GM21423 (cell line): ENCODE measurements around the gene KCNK5.

Experiments used
- ATAC-seq: cut with Tn5 transposase; IDR thresholded peaks from one replicate; pipeline ENCODE4 v1.9.1; 2021; ENCODE audit warnings: mild to moderate bottlenecking, moderate library complexity; ENCODE audit not compliant: unreplicated experiment

Gene KCNK5

DNA sequence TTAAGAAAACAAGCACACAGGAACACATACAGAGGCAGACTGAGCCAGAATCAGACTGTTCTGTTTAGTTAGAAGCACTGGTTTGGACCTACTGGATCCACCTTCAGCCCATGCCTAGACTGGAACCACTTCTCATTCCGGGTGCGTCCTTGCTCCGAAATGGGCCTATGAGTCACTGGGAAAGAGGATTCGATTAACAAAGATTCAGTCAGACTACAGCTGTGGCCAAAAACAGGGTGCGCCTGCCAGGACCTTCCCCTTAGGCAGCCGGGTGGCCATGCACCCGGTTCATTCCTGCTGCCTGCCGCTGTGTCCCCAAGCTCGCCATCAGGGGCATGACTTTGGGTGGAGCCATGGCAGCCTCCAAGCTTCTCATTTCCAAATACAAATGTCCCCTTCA, 14.5 kb upstream of the KCNK5 start:
- ATAC-seq: no peak

DNA sequence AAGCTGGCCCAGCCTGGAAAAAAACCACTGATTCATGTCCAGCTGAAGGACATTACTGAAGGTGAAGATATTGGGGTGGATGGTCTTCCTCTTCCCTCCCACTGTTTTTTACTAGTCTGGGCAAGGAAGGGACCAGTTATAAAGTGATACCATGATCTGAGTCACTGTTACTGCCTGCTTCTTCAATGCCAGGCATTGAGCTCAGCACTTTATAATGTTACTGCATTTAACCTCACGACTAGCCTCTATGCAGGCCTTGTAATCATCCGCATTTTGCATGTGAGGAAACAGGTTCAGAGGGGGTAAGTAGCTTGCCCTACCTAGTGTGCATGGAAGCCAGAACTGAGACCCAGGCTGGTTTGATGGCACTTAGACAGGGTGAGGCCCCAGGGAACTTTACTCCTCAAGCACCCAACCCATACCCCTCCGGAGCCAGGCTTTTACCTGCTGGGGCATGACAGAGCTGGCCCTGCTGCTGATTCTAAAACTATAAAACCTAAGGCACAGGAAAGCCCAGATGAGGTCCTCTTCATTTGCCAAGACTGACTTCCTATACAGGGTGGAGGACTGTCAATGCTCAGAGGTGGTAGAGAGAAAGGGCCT, 11.0 kb upstream of the KCNK5 start:
- ATAC-seq: no peak

DNA sequence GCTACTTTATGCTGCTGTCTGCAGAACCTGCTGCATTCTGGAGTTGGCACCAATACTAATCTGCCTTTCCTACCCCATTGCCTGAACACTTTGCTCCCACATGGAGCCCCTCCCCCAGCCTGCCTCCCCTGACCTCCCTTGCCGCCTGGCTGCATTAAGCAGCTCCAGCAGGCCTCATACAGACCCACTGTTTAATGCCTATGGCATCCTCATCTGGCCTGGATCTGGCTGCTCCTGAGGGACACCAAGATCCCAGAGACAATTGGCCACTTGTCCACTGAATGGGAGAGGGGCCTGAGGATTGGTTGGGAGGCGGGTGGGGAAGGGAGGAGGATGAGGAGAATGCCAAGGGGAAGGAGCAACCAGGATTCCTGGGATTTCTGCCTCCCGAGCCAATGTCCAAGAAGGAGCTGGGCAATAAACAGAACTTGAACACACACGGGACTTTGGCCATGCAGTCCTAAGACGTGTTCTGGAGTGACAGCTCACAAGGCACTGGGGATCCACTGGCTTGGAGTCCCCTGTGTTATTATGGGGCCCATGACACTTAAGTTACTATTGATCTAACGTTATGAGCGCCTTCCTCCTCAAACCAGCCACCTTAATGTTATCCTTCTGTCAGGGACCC, 10.4 kb upstream of the KCNK5 start:
- no peak for ATAC-seq

DNA sequence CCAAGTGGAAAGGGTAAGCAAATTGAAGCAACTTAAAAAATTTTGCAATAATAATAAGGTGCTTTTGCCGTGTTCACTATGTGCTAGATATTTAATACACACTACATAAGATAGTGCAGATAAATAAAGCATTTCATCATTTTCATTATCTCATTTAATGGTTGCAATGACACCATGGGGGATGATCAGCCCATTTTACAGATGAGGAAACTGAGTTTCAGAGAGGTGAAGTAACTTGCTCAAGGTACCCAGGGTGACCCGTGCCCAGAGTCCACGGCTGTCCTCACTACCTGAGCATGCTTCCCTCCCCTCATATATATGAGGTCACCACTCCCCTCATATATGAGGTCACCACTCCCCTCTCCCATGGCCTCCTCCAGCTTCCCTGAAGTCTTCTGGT, 7.5 kb upstream of the KCNK5 start:
- no peak for ATAC-seq

DNA sequence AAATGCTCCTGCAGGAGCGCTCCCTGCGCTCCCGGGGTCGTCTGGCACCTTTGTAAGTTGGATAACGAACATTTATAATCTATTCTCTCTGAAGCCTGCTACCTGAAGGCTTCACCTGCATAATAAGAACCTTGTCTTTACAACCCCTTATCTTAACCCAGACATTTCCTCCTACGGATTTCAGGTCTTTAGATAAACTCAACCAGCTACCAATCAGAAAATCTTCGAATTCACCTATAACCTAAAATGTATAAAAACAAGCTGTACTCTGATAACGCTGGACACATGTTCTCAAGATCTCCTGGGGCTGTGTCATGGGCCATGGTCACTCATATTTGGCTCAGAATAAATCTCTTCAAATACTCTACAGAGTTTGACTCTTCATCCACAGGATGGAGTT, 4.1 kb upstream of the KCNK5 start:
- ATAC-seq: no peak

DNA sequence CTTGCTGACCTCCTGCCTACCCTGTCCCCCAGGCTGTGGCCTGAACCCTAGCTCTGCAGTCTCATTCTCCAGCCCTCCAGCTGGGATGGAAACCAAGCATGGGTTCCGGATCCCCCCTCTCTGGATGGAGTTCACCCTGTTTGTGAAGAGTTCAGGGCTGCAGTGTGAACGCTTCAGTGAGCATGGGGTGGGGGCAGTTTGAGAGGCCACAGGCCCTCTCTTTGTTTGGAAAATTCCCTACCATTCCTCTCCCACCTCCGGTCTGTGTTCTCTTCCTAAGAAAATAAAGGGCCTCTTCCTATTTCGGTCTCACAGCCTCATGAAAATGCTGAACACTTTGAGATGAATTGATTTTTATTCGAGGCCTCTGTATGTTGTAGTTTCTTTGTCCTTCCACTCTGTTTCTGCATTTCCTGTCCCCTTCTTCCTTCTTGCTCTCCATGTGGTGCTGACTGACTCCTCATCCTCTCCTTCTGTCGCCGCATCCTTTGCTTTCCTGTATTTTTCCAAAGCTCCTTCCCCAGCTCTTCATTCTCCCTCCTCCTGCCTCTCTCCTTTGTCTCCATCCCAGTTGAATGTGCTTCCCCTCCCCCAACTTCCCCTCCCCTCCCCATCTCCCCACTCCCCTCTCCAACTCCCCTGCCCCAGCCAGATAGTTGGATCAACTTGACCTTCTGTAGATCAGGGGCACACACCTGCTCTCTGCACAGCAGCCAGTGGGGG, 2.4 kb upstream of the KCNK5 start:
- ATAC-seq: no peak

DNA sequence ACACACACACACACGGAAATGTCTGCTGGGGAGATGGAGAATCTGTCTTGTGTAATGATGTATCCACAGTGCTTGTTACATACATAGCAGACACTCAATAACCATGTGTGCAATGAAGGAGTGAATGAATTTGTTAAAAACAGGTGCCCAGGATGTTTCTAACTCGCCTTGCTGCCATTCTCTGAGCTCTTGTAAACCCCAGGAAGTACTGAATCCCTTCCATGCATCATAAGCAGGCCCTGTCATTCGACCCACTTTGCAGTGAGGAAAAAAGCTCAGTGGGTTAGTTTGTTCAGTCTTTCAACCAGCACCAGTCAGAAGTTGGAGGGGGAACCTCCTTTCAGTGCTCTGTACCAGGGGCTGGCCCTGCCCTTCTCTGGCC, 1.4 kb upstream of the KCNK5 start:
- ATAC-seq: no peak

DNA sequence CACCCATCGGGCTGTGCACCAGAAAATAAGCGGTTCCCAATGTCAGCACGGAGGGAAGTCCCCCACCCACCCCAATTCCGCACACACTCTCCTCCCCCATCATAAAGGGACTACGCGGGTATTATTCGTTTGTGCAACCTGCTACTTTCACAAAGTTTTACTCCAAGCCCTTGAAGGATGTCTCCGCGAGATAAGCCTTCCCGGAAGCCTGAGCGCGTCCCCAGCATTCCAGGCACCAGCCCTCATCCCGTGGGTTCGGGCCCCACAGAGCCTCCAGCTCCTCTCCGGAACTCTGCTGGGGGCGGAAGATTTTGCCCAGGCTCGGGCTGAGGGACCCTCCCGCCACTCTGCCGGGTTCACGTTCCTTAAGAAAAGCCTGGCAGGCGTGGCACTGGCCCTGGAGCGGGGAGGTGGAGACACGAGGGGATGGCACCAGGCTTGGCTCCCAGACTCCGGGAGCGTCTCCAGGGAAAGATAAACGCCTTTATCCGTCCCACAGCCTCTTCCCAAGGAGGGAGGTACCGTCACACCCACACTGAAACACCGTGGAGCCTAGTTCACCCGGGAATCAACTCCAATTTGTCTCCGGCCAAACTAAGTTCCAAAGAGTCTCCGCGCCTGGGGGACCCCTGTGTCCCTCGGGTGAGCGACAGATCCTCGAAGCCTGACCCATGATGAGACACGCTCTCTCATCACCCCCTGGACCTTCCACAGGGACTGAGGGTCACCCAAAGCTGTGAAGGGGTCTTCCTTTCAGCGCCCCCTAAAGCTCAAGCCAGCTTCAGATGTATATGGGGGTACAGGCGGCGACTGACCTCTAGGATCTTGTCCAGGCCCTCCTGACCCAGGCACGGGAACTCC, 934 bp downstream of the KCNK5 start:
- ATAC-seq: no peak

DNA sequence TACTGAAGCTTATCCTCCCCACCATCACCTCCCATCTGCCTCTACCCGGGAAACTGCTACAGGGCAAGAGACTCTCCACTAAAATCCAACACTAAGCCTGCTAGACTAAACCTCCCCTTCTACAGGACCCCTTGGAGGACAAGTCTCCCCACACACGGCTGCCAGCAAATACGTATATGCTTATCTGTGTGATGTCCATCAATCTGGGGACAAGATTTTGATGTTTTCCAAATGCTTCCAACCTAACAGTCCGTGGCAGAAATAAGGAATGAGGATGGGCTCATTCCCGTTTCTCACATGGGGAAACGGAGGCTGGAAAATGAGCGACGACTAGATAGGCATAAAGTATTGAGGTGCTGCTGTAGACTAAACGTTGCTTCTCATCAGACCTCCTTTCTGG, 1.8 kb downstream of the KCNK5 start:
- ATAC-seq: no peak

DNA sequence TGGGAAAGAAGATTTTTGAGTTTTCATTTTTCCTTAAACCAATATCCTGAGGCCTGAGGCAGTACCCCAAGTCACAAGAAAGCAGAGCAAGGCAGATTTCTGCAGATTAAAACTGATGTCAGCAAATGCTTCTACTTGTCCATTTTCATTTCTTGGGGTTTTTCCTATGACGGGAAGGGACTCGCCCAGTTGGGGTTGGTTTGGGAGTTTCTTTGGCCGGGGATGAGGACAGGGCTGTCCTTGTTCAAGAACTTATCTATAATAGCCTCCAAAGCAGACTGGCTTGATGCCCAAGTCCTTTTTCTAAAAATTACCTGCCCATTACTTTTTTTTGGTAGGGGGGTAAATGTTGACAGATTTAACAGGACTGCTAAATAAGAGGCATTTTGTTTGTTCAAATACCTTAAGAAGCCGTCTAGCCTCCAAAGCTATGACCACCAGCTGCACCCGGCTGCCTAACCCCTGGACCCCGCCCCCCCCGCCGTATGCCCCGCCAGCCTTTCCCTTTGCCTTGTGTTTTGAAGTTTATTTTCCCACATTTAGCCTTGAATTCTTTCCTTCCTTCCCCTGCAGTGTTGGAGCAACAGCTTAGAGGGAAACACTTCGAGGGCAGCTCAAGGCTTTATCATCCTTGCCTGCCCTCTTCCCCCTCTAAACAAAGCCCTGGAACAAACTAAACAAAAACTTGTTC, 2.5 kb downstream of the KCNK5 start:
- no peak for ATAC-seq

DNA sequence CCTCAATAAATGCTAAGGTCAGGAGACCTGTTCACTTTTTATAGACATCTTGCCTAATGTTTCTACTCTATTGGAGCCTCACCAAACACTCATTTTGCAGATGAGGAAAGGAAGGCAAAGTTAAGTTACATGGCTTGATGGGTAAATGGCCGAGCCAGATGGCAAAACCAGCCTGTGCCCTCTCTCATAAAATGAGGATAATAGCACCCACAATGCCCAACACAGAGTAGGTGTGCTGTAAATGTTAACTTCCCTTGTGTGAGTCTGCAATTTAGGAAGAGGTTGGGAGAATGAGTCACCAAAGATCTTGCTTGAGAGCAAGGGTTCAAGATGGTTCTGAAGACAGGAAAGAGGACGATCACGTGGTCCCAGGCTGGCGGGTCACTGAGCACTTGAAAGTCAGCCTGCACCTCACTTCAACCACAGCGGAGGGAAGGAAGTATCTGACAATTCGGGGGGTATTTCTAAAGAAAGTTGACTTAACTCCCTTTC, 3.3 kb downstream of the KCNK5 start:
- no peak for ATAC-seq

DNA sequence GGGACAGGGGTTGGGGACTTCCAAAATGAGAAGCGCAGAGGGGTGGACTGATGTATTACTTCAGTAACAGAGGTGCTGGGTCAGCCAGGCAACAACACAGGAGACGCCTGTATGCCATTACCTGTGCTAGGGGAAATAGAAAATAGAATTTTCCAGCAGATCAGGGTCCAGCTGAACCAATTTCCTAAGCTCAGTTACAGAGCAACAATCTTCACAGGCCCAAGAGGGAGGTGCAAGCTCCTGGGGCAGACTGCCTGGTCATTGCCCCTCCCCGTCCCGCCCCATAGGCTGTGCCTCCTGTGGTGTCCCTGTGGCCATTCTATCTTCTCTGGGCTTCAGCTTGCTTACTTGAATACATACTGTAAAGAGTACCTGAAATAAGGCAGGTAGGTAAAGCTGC, 3.7 kb downstream of the KCNK5 start:
- ATAC-seq: no peak

DNA sequence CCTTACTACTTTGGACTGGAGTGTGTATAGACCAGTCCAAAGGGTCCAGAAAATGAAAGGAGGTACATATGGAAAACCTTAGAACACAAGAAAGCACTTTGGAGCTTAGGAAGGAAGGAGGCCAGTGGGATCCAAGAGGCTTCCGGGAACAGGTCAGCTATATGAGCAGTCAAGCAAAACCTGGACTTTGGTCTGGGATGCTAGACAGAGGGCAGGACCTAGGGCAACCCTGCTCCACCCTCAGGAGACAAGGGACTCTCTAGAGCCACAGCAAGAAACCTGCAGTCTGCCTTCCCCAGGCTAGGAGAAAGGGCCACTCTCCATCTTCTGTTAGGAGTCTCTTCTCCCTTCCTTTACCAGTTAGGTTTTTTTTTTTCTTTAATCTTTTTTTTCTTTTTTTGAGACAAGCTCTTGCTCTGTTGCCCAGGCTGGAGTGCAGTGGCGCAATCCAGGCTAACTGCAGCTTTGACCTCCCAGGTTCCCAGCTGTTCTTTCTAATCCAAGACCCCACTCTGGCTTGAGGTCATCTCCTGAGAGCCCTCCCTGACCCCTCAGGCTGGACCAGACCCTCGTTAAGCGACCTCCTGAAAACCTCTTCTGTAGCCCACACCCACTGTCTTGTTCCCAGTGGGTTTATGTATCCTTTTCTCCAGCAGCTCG, 4.6 kb downstream of the KCNK5 start:
- no peak for ATAC-seq

DNA sequence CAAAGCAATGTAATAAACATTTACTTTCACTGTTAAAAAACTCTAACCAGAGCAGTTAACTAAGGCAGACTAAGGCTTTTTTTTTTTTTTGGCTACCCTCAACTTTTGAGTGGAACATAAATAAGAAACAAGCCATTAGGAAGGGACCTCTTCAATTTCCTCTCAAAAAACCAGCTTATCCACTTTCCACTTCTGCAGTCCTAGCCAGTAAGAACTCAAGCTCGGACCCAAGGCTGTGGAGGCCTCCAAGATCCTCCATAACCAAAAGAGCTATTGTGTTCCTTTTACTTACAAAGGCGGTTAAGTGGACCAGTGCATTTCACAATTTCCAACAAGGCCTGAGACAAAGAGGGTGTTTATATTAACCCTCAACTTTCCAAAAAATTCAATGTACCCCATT, 5.3 kb downstream of the KCNK5 start:
- ATAC-seq: no peak

DNA sequence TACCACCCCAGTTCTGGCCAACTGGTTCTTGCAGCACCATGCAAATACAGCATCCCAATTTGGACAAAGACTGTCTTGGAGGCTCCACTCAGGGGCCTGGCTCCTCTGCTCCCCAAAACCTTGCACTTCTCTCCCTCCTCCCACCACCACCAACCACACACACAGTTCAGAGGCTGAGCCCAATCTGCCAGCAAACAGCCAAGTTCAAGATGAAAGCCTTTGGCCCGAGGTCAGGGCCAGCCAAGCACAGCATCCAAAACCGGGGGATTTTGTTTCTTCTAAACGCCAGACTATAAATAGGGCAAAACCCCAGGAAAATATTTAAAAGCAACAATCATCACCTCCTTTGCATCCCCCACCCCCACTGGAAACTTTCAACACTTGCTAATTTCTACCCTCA, 5.7 kb downstream of the KCNK5 start:
- no peak for ATAC-seq

DNA sequence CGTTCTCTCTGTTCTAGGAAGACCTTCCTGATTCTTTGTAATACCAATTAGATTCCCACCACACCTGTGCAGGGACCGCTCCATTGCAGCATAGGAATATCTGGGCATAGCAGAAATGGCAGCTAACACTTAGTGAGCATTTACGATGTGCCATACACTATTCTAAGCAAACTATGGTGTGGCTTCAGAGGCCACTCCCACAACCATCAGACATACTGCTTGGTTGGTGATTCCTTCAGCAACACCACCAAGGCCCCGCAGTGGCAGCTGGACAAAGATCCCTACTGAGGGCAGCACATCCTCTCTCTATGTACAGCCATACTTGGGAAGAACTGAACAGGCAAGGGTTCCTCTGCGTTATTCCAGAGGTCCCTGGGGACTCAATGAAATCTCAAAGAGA, 6.2 kb downstream of the KCNK5 start:
- ATAC-seq: no peak

DNA sequence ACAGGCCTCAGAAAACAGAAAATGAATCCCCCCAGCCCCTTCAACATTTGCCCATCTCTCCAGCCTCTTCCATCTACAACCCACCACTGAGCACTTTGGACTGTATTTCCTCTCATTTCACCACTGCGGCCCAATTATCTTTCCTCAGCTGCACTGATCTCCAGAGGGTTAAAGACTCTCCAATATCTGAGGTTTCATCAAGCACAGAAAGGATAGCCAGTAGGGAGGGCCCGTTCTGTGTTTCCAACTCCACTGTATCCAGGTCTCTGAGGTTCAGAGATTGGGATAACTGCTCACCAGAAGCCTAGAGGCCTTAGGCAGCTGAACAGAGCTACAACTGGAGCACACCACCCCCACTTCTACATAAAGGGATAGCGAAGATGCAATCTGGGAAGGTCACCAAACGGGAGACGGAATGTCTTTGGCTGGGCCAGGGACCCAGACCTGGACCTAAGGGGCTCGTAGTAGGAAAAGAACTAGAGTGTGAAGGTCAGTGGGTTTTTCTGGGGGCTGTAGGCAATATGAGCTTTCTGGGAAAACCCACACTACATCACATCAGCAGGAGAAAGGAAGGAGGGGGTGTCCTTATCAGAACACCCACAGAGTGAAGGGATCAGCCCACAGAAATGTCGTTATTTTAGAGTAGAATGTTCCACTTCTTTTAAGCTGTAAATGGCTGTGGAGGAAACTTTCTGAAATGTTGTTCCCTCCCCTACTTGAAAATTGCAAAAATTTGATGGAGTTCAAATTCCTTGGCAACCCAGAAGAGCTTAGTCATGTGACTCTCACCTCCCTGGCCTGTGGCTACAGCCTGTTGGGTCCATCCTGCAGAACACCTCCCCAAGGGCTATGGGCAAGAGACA, 7.3 kb downstream of the KCNK5 start:
- no peak for ATAC-seq

DNA sequence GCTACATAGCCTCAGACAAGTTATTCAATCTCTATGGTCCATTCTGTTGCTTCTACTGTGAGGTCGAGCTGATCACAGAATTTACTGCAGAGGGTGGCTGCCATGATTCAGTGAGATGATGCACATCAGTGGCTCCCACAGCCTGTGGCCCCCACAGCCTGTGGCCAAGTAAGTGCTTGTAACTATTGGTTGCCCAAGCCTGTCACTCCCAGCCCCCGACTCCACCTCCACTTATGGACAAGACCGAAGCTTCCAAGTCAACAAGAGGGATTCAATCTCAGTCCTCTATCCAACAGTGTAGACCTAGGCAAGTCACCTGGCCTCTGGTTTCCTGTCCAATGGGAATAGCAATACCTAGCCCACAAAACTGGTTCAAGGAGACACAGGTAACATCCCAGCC, 8.2 kb downstream of the KCNK5 start:
- no peak for ATAC-seq

DNA sequence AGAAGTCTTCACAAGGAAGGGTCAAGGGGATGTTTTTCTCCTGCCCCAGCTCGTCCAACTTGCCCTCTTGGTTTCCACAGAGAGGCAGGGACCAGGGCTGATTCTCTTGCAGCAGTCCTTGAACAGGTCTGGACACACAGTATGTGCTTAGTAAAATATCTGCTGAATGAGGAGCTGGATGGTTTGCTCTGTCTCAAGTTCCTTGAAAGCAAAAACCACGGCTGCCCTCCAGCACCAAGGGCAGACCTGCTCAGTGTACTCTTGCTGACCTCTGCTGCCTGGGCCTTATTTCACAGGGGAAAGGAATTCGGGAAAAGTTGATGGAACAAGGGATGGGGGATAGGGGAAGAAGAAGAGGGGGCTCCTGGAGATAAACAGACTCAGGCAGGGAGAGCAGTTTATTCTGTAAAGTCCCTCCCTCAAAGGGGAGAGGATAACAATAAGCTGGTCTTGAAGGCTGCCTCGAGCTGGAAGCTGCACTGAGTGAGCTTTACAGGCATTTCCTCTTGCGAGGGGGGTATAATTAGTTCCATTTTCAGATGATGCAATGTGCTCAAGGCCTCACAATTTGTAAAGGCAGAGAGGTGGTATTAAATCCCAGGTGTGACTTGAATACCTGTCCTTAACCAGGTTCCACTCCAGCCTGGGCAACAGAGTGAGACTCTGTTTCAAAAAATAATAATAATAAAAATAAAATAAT, 10.3 kb downstream of the KCNK5 start:
- ATAC-seq: no peak
